Stimulated activated CD4-positive, alpha-beta T cell treated with anti-CD3 and anti-CD28 coated beads, Interleukin-15, amount 100 ng/mL, for 24 hours (primary cell): ENCODE data around the gene DRD4.

Source experiments
- DNase-seq: peaks from one replicate; pipeline ENCODE4 v3.0.0-alpha.2; 2020

Gene DRD4

GRCh38 chr11:623999-624704 lies 12.9 kb upstream of the DRD4 start:
- no peak for DNase-seq

DNA sequence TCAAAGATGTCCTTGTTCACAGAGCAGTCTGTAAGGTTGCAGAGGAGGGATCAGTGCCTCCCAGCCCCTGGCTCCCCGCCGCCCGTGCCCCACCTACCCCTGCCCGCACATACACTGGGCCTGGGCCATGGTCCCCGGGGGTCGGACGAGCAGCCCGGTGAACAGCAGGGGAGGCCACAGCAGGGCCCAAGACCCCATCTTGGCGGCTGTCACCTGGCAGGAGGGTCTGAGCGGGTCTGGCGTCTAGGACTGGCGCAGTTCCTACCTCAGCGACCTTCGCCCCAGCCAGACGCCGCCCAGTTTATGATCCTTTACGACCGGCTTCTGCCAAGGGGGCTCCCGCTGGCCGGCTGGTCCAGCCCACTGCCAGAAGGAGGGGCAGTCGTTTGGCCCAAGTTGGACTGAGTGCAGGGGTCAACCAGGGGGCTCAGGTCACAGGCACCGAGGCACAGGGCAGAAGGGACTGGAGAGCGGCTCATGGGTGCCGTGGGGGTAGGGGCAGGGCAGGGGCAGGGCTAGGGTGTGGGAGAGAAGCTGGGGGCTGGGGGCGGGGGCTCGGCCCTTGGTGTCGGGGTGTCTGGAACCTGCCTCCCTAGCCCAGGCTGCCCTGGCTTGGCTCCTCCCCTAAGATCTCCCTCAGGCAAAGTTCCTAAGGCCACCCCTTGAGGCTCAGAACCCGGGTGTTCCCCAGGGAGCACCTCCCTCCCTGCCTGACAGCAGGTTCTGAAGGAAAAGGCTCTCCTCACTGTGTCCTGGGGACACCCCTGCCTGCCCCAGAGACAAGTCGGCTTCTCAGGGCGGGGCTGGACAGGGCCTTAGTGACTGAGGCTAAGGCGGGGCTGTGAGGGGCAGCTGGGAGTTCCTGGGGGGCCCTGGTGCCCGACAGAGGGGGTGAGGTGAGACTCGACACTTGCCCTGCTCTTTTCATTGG lies 12.1 kb upstream of the DRD4 start, which contains the start of gene CDHR5:
Gene CDHR5 (minus strand): TSS at position 251 of the 931 bp plus-strand sequence. CDS start 53 bp downstream, at position 198.
- DNase-seq: no peak

- DNase-seq: no peak
Measured at GRCh38 chr11:625636-626268, 11.3 kb upstream of the DRD4 start.

DNA sequence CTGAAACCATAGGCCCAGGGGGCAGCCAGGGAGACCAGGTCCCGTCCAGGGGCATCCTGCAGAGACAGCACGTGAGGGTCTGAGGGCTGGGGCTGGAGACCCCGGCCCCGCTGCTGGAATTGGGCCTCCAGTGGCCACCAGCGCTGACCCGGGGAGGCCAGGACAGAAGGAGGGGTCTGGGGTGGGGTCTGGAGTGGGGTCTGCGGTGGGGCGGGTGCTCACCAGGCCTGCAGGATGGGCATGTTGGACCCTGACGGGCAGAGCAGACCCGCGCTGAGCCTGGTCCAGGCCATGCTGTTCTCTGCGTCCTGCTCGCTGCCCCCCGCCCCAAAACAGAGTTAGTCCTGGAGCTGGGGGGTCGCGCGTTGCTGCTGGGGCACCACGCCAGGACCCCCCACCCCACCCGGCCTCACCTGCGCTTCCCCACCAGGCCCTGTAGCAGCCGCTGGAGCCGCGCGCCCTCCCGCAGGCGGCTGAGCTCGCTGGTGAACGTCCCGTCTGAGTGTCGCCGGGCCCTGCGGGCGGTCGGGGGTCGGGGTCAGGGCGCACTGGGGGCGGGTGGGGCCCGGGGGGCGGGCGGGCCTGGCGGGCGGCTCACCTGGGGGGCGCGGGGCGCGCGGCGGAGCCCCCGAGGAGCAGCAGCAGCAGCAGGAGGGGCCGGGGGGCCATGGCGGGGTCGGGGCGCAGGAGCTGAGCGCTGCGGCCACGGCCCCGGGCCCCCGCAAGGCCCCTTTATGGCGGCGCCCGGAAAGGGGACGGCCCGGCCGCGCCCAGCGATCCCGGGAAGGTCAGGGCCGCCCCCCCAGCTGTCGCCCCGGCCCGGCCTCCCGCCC lies 10.4 kb upstream of the DRD4 start, which contains the start of gene SCT:
Gene SCT (minus strand): TSS at position 707 of the 833 bp plus-strand sequence. CDS start 38 bp downstream, at position 669.
- DNase-seq: no peak

DNA sequence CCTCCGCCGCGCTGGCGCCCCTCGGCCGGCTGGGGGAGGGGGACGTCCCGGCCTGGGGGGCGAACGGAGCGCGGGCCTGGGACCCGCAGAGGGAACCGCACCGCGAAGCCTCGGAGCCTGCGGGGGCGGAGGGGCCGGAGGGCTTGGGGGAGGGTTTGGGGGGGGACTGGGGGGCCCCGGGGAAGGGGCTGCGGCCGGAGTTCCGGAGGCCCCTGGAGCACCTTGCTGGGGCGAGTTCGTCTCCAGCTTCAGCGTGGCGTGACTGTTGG lies 9.8 kb upstream of the DRD4 start:
- DNase-seq: no peak

DNA sequence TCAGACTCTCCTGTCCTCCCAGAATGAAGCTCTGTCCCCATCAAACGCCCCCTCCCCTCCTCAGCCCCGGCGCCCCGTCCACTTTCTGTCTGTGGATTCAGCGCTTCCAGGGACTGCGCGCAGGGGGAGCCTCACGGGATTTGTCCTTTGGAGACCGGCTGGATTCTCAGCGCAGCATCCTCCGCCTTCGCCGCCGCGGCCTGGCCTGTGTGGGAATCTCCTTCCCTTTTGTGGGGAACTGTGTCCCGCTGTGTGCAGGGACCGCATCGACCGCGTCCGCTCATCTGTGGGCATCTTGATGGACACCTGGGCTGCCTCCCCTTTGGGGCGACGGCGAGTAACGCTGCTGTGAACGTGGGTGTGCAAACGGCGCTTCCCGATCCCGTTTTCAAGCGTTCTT lies 9.0 kb upstream of the DRD4 start:
- no peak for DNase-seq

- DNase-seq: no peak
Measured at GRCh38 chr11:629237-629583, 7.9 kb upstream of the DRD4 start.

DNA sequence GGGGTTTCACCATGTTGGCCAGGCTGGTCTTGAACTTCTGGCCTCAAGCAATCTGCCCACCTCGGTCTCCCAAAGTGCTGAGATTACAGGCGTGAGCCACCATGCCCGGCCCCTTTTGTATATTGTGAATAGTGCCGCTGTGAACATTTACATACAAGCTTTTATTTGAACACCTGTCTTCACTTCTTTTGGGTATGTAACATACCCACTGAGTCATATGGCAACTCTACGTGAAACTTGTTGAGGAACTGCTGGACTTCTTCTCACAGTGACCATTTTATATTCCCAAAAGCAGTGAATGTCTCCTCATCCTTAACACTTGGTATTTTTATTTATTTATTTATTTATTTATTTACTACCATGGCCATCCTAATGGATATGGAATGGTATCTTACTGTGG lies 6.2 kb upstream of the DRD4 start:
- no peak for DNase-seq

GRCh38 chr11:635945-636510 lies 1.0 kb upstream of the DRD4 start:
- no peak for DNase-seq

DNA sequence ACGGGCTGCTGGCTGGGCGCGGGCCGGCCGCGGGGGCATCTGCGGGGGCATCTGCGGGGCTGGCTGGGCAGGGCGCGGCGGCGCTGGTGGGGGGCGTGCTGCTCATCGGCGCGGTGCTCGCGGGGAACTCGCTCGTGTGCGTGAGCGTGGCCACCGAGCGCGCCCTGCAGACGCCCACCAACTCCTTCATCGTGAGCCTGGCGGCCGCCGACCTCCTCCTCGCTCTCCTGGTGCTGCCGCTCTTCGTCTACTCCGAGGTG lies 194 bp downstream of the DRD4 start:
- DNase-seq: no peak

DNA sequence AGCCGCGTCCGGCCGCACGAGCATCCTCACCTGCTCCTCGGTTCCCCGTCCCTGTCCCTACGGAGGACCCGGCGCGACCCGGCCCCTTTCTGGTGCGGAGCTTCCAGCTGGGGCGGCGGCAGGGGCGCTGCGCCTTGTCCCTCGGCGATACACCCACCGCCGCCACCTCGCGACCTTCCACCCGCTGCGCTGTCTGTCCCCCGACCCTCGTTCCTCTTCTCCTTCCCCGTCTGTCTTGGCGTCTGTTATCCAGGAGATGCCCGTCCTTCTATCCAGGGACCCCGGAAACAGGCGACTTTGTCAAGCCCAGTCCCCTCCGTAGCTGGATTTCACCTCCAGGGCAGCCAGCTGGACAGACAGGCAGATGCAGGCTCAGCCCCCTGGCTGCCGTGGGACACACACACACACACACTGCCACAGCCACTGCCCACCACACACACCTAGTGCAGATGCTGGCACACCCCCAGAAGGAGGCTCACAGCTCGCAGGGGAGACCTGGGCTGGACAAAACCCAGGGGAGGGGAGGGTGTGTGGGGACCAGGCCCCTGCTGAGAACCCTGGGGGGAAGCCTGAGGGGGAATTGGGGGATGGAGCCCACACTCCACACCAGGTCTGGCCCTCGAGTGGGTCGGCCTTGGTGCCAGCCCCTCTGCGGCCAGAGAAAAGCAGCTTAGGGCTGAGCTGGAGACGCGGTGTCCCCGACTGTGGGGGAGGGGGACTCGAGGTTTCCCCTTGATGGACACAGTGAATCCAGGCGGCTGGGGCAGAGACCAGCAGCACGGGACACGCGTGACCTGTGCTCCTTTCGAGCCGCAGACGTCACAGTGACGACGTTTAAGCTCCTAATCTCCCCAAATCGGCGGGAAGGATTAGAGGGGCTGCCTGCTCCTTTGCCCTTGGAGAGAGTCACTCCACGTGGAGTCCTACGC lies 788 bp downstream of the DRD4 start:
- no peak for DNase-seq

- DNase-seq: no peak
Measured at GRCh38 chr11:638631-639331, 1.7 kb downstream of the DRD4 start.

GRCh38 chr11:639332-639955 lies 2.4 kb downstream of the DRD4 start:
- no peak for DNase-seq

DNA sequence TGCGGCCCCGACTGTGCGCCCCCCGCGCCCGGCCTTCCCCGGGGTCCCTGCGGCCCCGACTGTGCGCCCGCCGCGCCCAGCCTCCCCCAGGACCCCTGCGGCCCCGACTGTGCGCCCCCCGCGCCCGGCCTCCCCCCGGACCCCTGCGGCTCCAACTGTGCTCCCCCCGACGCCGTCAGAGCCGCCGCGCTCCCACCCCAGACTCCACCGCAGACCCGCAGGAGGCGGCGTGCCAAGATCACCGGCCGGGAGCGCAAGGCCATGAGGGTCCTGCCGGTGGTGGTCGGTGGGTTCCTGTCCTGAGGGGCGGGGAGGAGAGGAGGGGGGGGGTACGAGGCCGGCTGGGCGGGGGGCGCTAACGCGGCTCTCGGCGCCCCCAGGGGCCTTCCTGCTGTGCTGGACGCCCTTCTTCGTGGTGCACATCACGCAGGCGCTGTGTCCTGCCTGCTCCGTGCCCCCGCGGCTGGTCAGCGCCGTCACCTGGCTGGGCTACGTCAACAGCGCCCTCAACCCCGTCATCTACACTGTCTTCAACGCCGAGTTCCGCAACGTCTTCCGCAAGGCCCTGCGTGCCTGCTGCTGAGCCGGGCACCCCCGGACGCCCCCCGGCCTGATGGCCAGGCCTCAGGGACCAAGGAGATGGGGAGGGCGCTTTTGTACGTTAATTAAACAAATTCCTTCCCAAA lies 3.1 kb downstream of the DRD4 start:
- no peak for DNase-seq

DNA sequence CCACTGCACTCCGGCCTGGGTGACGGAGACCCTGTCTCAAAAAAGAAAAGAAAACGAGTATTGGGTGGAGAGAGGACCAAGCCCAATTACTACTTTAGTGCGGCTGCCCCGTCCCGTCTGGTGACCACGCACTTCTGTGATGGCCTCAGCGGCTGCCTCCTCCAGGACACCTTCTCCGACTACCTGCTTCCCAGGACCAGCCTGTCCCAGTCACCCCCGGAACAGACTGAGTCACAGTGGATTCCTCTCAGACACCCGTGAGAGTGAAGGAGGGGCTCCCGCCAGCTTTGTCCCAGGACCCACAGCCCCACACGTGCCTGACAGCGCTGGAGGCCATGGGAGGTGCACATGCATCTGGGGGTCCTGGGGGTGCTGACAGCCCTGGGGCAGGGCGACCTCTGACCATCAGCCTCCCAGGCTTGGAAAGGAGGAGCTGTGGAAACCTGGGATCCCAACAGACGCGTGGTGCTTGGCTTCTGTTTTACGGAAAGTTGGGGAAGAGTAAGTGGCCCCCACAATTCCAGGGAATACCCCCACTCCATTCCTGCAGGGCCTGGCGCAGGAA lies 4.8 kb downstream of the DRD4 start:
- no peak for DNase-seq

DNA sequence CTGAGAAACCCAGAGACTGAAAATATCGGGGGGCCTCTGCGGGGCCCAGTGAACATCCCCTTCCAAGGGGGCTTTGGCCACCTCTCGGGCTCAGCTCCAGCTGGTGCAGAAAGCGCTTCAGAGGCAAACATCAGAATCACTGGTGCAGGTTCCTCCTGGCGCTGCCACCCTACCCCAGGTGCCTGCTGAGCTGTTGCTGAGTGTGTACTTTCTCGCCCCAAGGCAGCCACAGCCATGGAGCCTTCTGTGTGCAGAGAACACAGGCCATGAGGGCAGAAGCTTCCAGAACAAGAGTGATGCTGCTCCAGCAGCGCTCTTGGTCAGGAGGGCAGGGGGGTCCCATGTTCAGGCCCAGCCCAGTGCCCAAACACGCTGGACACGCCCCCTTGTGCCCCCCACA lies 6.3 kb downstream of the DRD4 start:
- DNase-seq: no peak

DNA sequence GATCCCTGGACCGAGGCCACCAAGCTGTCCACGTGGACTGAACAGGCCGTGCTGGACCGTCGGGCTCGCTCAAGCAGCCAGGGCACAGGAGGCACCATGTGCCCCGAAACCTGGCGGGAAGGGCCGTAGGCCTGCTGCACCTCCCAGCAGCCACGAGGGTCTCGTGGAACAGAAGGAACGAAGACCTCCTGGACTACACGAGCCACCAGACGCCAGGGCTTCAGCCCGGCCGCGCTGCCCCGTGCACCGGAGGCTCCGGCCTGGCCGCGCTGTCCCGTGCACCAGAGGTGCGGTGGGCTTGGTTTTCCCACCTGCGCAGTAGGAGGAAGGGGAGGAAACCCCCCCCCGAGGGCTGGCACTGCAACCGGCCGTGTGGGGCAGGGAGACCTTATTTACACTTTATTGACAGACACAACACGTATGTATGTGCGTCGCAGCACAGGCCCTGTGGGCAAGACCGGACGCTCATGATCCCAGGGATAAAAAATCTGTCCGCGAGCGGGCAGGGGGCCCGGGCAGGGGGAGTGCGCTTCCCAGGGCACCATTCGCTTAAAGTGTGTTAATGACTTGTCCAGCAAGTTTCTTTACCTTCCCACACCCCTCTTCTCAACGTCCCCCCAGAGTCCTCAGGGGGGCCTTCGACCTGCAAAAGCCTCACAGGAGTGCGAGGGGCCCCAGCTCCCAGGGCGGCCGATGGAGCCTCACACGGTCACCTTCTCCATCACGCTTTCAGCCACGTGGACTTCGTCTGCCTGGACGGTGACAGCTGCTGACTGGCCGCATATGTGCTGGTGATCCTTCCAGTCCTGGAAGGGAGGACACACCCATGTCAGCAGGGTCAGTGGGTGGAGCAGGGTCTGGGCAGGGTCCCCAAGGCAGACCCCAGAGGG lies 7.0 kb downstream of the DRD4 start:
- no peak for DNase-seq

DNA sequence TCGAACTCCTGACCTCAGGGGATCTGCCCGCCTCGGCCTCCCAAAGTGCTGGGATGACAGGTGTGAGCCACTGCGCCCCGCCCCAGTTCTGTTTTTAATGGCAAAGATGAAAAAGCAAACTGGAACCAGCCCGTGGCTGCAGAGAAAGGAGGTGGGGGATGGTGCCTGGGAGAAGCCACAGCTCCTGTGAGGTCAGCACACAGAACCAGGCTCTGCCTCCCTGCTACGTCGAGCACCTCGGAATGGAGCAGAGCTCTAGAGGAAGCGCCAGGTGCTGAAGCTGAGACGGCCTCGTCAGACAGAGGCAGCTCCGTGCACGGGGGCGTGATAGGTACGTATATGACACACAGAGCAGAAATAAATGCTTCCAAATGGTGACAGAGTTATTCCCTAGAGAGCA lies 8.5 kb downstream of the DRD4 start:
- no peak for DNase-seq

- no peak for DNase-seq
Measured at GRCh38 chr11:646214-646613, 9.1 kb downstream of the DRD4 start.
